MCF 10A (cell line): ENCODE results near the gene TMEM132A. TPM values are rescaled to one million over a fixed set of nuclear protein-coding genes. Genes with fewer than 3 reads are reported as not detected.

Source experiments
- BruUV-seq: library from RNA; stranded (reverse); fragments of 400-500 nt; replicated peaks from 2 replicates; lab custom pipeline; 2021; lab: Mats Ljungman, UMichigan
- CTCF ChIA-PET: fragments of 300-600 bp; sonication (Branson Sonifier 250); formaldehyde crosslinking; extraction: SDS; loops from one replicate; lab custom pipeline; 2021; ENCODE audit warnings: antibody characterized with exemption, inconsistent platforms; lab: Yijun Ruan, JAX
- POLR2A ChIA-PET: fragments of 300-600, 350-650 bp; sonication (Branson Sonifier 250); formaldehyde crosslinking; extraction: SDS; loops from one replicate; lab custom pipeline; 2020; ENCODE audit warnings: antibody characterized with exemption, inconsistent platforms; lab: Yijun Ruan, JAX
- DNase-seq: peaks from one replicate; pipeline ENCODE4 v3.0.0-alpha.2; 2018; ENCODE audit not compliant: unreplicated experiment
- H3K27ac Mint-ChIP-seq: one replicate; pipeline ENCODE4 v1.8.0; 2022; ENCODE audit warnings: mild to moderate bottlenecking, low read depth, mixed read lengths; ENCODE audit not compliant: unreplicated experiment
- H3K27me3 Mint-ChIP-seq: one replicate; pipeline ENCODE4 v1.8.0; 2022; ENCODE audit warnings: mixed read lengths; ENCODE audit not compliant: insufficient read depth, unreplicated experiment
- H3K36me3 Mint-ChIP-seq: one replicate; pipeline ENCODE4 v1.8.0; 2022; ENCODE audit warnings: mild to moderate bottlenecking, moderate library complexity, mixed read lengths; ENCODE audit not compliant: insufficient read depth, unreplicated experiment
- H3K4me1 Mint-ChIP-seq: one replicate; pipeline ENCODE4 v1.8.0; 2022; ENCODE audit warnings: mixed read lengths; ENCODE audit not compliant: insufficient read depth, unreplicated experiment
- H3K4me3 Mint-ChIP-seq: one replicate; pipeline ENCODE4 v1.8.0; 2022; ENCODE audit warnings: mild to moderate bottlenecking, moderate library complexity, mixed read lengths; ENCODE audit not compliant: unreplicated experiment
- H3K9me3 Mint-ChIP-seq: one replicate; pipeline ENCODE4 v1.8.0; 2022; ENCODE audit warnings: mixed read lengths; ENCODE audit not compliant: unreplicated experiment
- intact Hi-C: fragments of 100-400 bp; cut with micrococcal nuclease; formaldehyde crosslinking; loops from 2 replicates; pipeline ENCODE4 v1.14.1; 2022
- total RNA-seq: library from RNA; stranded (reverse); gene quantifications from 2 replicates; pipeline ENCODE4 v1.2.3, GENCODE V29; 2022
- TF ChIP-seq, protein P1 (sequence below): fragments of 200-600 bp; IDR thresholded peaks from one replicate; pipeline ENCODE4 v1.8.0; 2022; ENCODE audit warnings: antibody characterized with exemption, mild to moderate bottlenecking; ENCODE audit not compliant: unreplicated experiment

The TMEM132A gene
- total RNA-seq, 1 experiment from 2014 or later = 20.5 TPM

DNA sequence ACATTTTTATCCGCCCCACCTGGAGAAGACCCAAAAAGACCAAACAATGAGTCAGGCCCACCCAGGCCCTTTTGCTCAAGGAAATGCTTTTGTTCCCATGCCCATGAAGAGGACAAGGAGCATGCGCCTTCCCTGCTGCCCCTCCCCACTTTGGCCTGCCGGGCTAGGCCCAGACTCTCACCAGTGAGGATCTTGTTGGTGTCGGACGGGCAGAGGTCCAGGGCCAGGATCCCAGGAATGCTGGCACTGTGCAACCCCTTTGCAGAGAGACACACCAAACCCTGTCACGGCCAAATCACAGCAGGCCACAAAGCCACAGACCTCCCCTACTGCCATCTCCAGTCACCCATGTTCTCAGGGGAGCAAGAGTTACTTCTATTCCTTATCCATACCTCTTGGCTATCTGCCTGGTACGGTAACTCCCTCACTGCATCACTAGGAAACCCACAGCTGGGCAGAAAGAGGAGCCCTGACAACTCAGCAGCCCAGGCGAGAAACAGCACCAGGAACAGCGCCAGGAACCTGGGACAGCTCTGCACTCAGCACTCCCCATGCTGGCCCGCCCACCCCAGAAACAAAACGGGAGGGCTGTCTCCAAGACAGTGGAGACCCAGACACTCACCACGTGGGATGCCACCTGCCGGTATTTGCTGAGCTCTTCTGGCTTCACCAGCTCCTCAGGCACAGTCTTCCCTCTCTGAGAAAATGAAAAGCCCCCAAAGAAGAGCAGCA lies 23.4 kb upstream of the TMEM132A start:
- peaks cover 9% of the 10 kb centered on the region for H3K4me1 Mint-ChIP-seq
- no peaks in the 10 kb centered on the region for H3K27me3 Mint-ChIP-seq
- intact Hi-C loops = no loop called here
- H3K4me3 Mint-ChIP-seq = no peak overlapping the region
- ChIA-PET CTCF (interaction anchor here (0.6 to 10.1 kb wide), 20 partner anchors 9 to 286 kb away, joined by 3 to 163 read pairs (median 6); partner anchors contain the start of gene TMEM109), POLR2A (interaction anchor here (1.2 to 3.2 kb wide), 2 partner anchors 13 kb away, joined by 6 to 11 read pairs; partner anchors contain the start of gene TMEM109)
- H3K27ac Mint-ChIP-seq = no peak overlapping the region
- no peak for DNase-seq
- TF ChIP-seq, protein P1, sequence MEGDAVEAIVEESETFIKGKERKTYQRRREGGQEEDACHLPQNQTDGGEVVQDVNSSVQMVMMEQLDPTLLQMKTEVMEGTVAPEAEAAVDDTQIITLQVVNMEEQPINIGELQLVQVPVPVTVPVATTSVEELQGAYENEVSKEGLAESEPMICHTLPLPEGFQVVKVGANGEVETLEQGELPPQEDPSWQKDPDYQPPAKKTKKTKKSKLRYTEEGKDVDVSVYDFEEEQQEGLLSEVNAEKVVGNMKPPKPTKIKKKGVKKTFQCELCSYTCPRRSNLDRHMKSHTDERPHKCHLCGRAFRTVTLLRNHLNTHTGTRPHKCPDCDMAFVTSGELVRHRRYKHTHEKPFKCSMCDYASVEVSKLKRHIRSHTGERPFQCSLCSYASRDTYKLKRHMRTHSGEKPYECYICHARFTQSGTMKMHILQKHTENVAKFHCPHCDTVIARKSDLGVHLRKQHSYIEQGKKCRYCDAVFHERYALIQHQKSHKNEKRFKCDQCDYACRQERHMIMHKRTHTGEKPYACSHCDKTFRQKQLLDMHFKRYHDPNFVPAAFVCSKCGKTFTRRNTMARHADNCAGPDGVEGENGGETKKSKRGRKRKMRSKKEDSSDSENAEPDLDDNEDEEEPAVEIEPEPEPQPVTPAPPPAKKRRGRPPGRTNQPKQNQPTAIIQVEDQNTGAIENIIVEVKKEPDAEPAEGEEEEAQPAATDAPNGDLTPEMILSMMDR = no peak
- peaks cover 82% of the 10 kb centered on the region for H3K36me3 Mint-ChIP-seq
- H3K9me3 Mint-ChIP-seq = no peaks in the 10 kb centered on the region
- BruUV-seq = no TSS peak

GRCh38 chr11:60902625-60903024 lies 21.6 kb upstream of the TMEM132A start:
- Mint-ChIP-seq H3K36me3 (peaks cover 65% of the 10 kb centered on the region), H3K27me3 (no peaks in the 10 kb centered on the region)
- CTCF ChIA-PET = interaction anchor here (0.6 to 10.1 kb wide), 10 partner anchors 13 to 1612 kb away, joined by 3 to 163 read pairs (median 6); partner anchors contain the start of gene CCDC86

DNA sequence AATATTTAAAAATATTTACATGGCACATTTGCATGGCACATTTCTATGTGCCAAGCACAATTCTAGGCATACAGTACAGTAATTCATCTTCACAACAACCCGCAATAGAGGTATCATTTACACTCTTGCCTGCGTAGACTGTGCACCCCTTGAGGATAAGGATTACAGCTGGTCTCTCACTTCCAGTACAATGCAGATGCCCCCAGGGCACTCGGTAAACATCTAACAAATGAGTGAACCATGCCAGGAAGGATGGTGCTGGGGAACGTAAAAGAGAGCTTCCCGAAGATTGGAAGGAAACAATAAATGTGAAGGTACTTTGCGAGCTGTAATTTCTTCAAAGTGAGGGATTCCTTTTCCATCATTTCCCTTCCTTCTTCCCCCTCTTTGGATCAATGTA lies 19.2 kb upstream of the TMEM132A start:
- TF ChIP-seq, protein P1 = no peak
- ChIA-PET POLR2A (interaction anchor here (0.6 to 3.8 kb wide), 19 partner anchors 8 to 1066 kb away, joined by 3 to 69 read pairs (median 4); partner anchors contain the start of genes CCDC86, CPSF7, SDHAF2 and TMEM109), CTCF (interaction anchor here (0.6 to 10.1 kb wide), 14 partner anchors 9 to 640 kb away, joined by 3 to 163 read pairs (median 6); partner anchors contain the start of genes CCDC86 and TMEM109)
- Mint-ChIP-seq H3K36me3 (peaks cover 41% of the 10 kb centered on the region), H3K4me1 (peaks cover 9% of the 10 kb centered on the region), H3K4me3 (peak overlapping the region; percentile 87), H3K27ac (peak overlapping the region; percentile 70), H3K27me3 (peaks cover 11% of the 10 kb centered on the region), H3K9me3 (no peaks in the 10 kb centered on the region)
- no TSS peak for BruUV-seq
- intact Hi-C loops = no loop called here
- no peak for DNase-seq

More at GRCh38 chr11:60902625-60903024, 21.6 kb upstream of the TMEM132A start:
- POLR2A ChIA-PET = no interaction called here
- intact Hi-C loops = no loop called here
- DNase-seq = no peak
- Mint-ChIP-seq H3K4me1 (peaks cover 9% of the 10 kb centered on the region), H3K9me3 (no peaks in the 10 kb centered on the region), H3K27ac (no peak overlapping the region), H3K4me3 (no peak overlapping the region)
- no TSS peak for BruUV-seq
- TF ChIP-seq, protein P1 = no peak

- H3K36me3 Mint-ChIP-seq = peaks cover 35% of the 10 kb centered on the region
- ChIA-PET CTCF (interaction anchor here (0.6 to 10.1 kb wide), 11 partner anchors 9 to 283 kb away, joined by 3 to 163 read pairs (median 6); partner anchors contain the start of genes CCDC86 and TMEM109), POLR2A (interaction anchor here (0.7 to 3.8 kb wide), 19 partner anchors 8 to 1066 kb away, joined by 3 to 69 read pairs (median 4); partner anchors contain the start of genes CCDC86, CPSF7, SDHAF2 and TMEM109)
- intact Hi-C loops = no loop called here
- H3K9me3 Mint-ChIP-seq = no peaks in the 10 kb centered on the region
- TF ChIP-seq, protein P1 = no peak
- TSS peak; percentile 42 for BruUV-seq
- H3K4me1 Mint-ChIP-seq = peaks cover 9% of the 10 kb centered on the region
- DNase-seq = peak; percentile 80
- H3K27me3 Mint-ChIP-seq = peaks cover 11% of the 10 kb centered on the region
- peak overlapping the region; percentile 70 for H3K27ac Mint-ChIP-seq
- peak overlapping the region; percentile 87 for H3K4me3 Mint-ChIP-seq
Observed at GRCh38 chr11:60905551-60906113, 18.6 kb upstream of the TMEM132A start.
